GM12875 (cell line): ENCODE results near the gene PCLO.
"Not testable (repeated sequence)": the region's sequence is repeated elsewhere in the genome, so short reads cannot be mapped to it uniquely, and the experiment has no call there.

Source experiments
- H3K4me3 ChIP-seq: one replicate; pipeline ENCODE4 v1.5.1; 2011; ENCODE audit warnings: low read depth, low read length, control low read depth
- CTCF ChIP-seq: IDR thresholded peaks from 2 replicates; pipeline ENCODE4 v1.5.1; 2011; ENCODE audit warnings: low read depth, mild to moderate bottlenecking, control low read depth, inconsistent platforms, low read length, moderate library complexity, borderline replicate concordance; ENCODE audit not compliant: insufficient read depth

The PCLO gene

GRCh38 chr7:83054472-83054871, 108.2 kb downstream of the PCLO start:
- H3K4me3 ChIP-seq = no peak overlapping the region

GRCh38 chr7:83053965-83054364, 108.7 kb downstream of the PCLO start:
- TF ChIP-seq CTCF = no peak
- no peak overlapping the region for H3K4me3 ChIP-seq

More at GRCh38 chr7:83054472-83054871, 108.2 kb downstream of the PCLO start:
- no peak for TF ChIP-seq CTCF

GRCh38 chr7:83040484-83040883, 122.2 kb downstream of the PCLO start:
- no peak overlapping the region for H3K4me3 ChIP-seq
- no peak for TF ChIP-seq CTCF

- H3K4me3 ChIP-seq = no peak overlapping the region
- TF ChIP-seq CTCF = no peak
These were observed 123.9 kb downstream of the PCLO start for GRCh38 chr7:83038787-83039186.

GRCh38 chr7:83036721-83037380, 125.8 kb downstream of the PCLO start:
- no peak for TF ChIP-seq CTCF

GRCh38 chr7:83036130-83036529, 126.6 kb downstream of the PCLO start:
- no peak for TF ChIP-seq CTCF
- no peak overlapping the region for H3K4me3 ChIP-seq

More at GRCh38 chr7:83036721-83037380, 125.8 kb downstream of the PCLO start:
- no peak overlapping the region for H3K4me3 ChIP-seq

- no peak overlapping the region for H3K4me3 ChIP-seq
- TF ChIP-seq CTCF = no peak
These were observed 130.5 kb downstream of the PCLO start for GRCh38 chr7:83032195-83032594.

GRCh38 chr7:83023817-83024665, 138.6 kb downstream of the PCLO start:
- not testable (repeated sequence) for H3K4me3 ChIP-seq
